ENCODE data around the gene ZNF654. TPM values are rescaled to one million over a fixed set of nuclear protein-coding genes. Genes with fewer than 3 reads are reported as not detected.

The ZNF654 gene
- total and polyA plus RNA-seq, 2 experiments from 2014 or later, result 6.2 to 7.5 TPM

- Histone ChIP-seq H3K9me2 (ENCODE audit: insufficient read depth) (no peaks in the 10 kb centered on the region), H3K27me3 (ENCODE audit: insufficient read depth) (no peaks in the 10 kb centered on the region), H3K4me1 (ENCODE audit: insufficient read depth) (peaks cover 12% of the 10 kb centered on the region; the same call in 1 of the 2 replicates), H3K4me3 (no peak overlapping the region), H3K4me2 (no peak overlapping the region), H4K20me1 (replicated peaks; ENCODE audit: insufficient read depth) (no peaks in the 10 kb centered on the region; the same call in 1 of the 2 replicates), H3K36me3 (ENCODE audit: insufficient read depth) (no peaks in the 10 kb centered on the region), H3K27ac (ENCODE audit: low read depth) (no peak overlapping the region), H3F3A (replicated peaks; ENCODE audit: low read depth) (no peaks in the 10 kb centered on the region), H2AFZ (no peak overlapping the region), H3K79me2 (replicated peaks; ENCODE audit: insufficient read depth) (peaks cover 20% of the 10 kb centered on the region)
- no peak overlapping the region for H3K4me3 Mint-ChIP-seq
- H3K27me3 Mint-ChIP-seq (ENCODE audit: insufficient read depth, low read depth, poor library complexity), result no peaks in the 10 kb centered on the region
- H3K27ac Mint-ChIP-seq, result no peak overlapping the region
- TF ChIP-seq STAT1 (IDR thresholded peaks at IDR 0.05; ENCODE audit: unreplicated experiment) (no peak), ETS1 (IDR thresholded peaks at IDR 0.05) (no peak), JUNB (IDR thresholded peaks at IDR 0.05; ENCODE audit: unreplicated experiment) (no peak), CREB1 (CRISPR knock-in tag; IDR thresholded peaks at IDR 0.05; ENCODE audit: low read depth) (no peak), EZH2phosphoT487 (IDR thresholded peaks at IDR 0.05; ENCODE audit: unreplicated experiment) (no peak), EZH2 (IDR thresholded peaks at IDR 0.05; ENCODE audit: low read depth, unreplicated experiment) (no peak), POLR2AphosphoS5 (IDR thresholded peaks at IDR 0.05; ENCODE audit: low read depth) (no peak), REST (IDR thresholded peaks at IDR 0.05; ENCODE audit: unreplicated experiment) (no peak), ZNF114 (CRISPR knock-in tag; IDR thresholded peaks at IDR 0.05) (no peak), ZNF462 (CRISPR knock-in tag; IDR thresholded peaks at IDR 0.05) (no peak), CTCF (conservative IDR thresholded peaks at IDR 0.05; ENCODE audit: low read depth in 2 of 2) (no peak), NANOG (IDR thresholded peaks at IDR 0.05; ENCODE audit: borderline replicate concordance) (no peak), ZNF331 (CRISPR knock-in tag; IDR thresholded peaks at IDR 0.05; ENCODE audit: low read depth) (no peak)
- ATAC-seq, result no peak
- no peak for DNase-seq (ENCODE audit: low spot score)
- peaks cover 22% of the 10 kb centered on the region for H3K36me3 Mint-ChIP-seq (ENCODE audit: low read depth)
- H3K4me1 Mint-ChIP-seq, result peaks cover 12% of the 10 kb centered on the region
- no peaks in the 10 kb centered on the region for H3K9me3 Mint-ChIP-seq
These were observed 83.1 kb downstream of the ZNF654 start for GRCh38 chr3:88142094-88142624.
